Calu3 (cell line): ENCODE results near the gene ELMOD3. TPM values are rescaled to one million over a fixed set of nuclear protein-coding genes. Genes with fewer than 3 reads are reported as not detected.
"Not testable (repeated sequence)": the region's sequence is repeated elsewhere in the genome, so short reads cannot be mapped to it uniquely, and the experiment has no call there.

Source experiments
- BruUV-seq: library from RNA; stranded (reverse); fragments of 400-500 nt; replicated peaks from 2 replicates; lab custom pipeline; 2021; lab: Mats Ljungman, UMichigan
- CTCF ChIA-PET: fragments of 300-600 bp; sonication (Branson Sonifier 250); formaldehyde crosslinking; loops from one replicate; lab custom pipeline; 2022; ENCODE audit warnings: antibody characterized with exemption; lab: Charles Lee
- DNase-seq: peaks from one replicate; pipeline ENCODE4 v3.0.0; 2022
- H3K27ac Mint-ChIP-seq: one replicate; pipeline ENCODE4 v1.8.0; 2022; ENCODE audit warnings: mixed read lengths; ENCODE audit not compliant: unreplicated experiment
- H3K27me3 Mint-ChIP-seq: one replicate; pipeline ENCODE4 v1.8.0; 2022; ENCODE audit warnings: mixed read lengths; ENCODE audit not compliant: unreplicated experiment
- H3K36me3 Mint-ChIP-seq: one replicate; pipeline ENCODE4 v1.8.0; 2022; ENCODE audit warnings: mild to moderate bottlenecking, moderate library complexity, mixed read lengths; ENCODE audit not compliant: insufficient read depth, unreplicated experiment
- H3K4me1 Mint-ChIP-seq: one replicate; pipeline ENCODE4 v1.8.0; 2022; ENCODE audit warnings: mild to moderate bottlenecking, low read depth, mixed read lengths; ENCODE audit not compliant: unreplicated experiment
- H3K4me3 Mint-ChIP-seq: one replicate; pipeline ENCODE4 v1.8.0; 2022; ENCODE audit warnings: mild to moderate bottlenecking, low read depth, moderate library complexity, mixed read lengths; ENCODE audit not compliant: unreplicated experiment
- H3K9me3 Mint-ChIP-seq: one replicate; pipeline ENCODE4 v1.8.0; 2022; ENCODE audit warnings: low read depth, mixed read lengths; ENCODE audit not compliant: unreplicated experiment
- intact Hi-C: fragments of 100-400 bp; cut with micrococcal nuclease; formaldehyde crosslinking; loops from one replicate; pipeline ENCODE4 v1.10.0; 2022; ENCODE audit not compliant: unreplicated experiment
- total RNA-seq: library from RNA; stranded (reverse); gene quantifications from 2 replicates; pipeline ENCODE4 v1.2.3, GENCODE V29; 2022
- TF ChIP-seq, protein P1 (sequence below): fragments of 200-600 bp; IDR thresholded peaks from one replicate; pipeline ENCODE4 v1.8.0; 2022; ENCODE audit warnings: antibody characterized with exemption; ENCODE audit not compliant: unreplicated experiment

ELMOD3 gene
- total RNA-seq, 1 experiment from 2014 or later = 12.9 TPM

DNA sequence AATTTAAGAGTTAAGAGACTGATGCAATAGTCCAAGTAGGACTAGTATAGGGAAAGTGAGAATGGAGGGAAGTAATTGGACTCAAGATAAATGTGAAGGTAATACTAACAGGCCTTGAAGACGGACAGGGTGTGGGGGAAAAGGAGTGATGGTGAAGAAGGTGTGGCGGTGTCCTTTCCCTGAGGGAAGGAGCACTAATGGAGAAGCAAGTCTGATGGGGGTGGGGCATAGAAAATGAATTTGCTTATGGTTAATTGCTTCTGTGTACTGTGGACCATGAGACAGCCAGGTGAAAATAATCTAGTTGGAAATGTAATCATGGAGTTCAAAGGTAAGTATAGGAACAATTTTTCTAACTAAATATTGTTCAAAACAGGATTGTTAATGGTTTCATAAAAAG, 19.6 kb upstream of the ELMOD3 start:
- TF ChIP-seq, protein P1, sequence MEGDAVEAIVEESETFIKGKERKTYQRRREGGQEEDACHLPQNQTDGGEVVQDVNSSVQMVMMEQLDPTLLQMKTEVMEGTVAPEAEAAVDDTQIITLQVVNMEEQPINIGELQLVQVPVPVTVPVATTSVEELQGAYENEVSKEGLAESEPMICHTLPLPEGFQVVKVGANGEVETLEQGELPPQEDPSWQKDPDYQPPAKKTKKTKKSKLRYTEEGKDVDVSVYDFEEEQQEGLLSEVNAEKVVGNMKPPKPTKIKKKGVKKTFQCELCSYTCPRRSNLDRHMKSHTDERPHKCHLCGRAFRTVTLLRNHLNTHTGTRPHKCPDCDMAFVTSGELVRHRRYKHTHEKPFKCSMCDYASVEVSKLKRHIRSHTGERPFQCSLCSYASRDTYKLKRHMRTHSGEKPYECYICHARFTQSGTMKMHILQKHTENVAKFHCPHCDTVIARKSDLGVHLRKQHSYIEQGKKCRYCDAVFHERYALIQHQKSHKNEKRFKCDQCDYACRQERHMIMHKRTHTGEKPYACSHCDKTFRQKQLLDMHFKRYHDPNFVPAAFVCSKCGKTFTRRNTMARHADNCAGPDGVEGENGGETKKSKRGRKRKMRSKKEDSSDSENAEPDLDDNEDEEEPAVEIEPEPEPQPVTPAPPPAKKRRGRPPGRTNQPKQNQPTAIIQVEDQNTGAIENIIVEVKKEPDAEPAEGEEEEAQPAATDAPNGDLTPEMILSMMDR = no peak
- Mint-ChIP-seq H3K27ac (no peak overlapping the region), H3K27me3 (no peaks in the 10 kb centered on the region), H3K9me3 (no peaks in the 10 kb centered on the region), H3K4me3 (no peak overlapping the region), H3K36me3 (no peaks in the 10 kb centered on the region), H3K4me1 (no peaks in the 10 kb centered on the region)
- CTCF ChIA-PET = no interaction called here
- no TSS peak for BruUV-seq
- DNase-seq = no peak
- intact Hi-C loops = no loop called here

DNA sequence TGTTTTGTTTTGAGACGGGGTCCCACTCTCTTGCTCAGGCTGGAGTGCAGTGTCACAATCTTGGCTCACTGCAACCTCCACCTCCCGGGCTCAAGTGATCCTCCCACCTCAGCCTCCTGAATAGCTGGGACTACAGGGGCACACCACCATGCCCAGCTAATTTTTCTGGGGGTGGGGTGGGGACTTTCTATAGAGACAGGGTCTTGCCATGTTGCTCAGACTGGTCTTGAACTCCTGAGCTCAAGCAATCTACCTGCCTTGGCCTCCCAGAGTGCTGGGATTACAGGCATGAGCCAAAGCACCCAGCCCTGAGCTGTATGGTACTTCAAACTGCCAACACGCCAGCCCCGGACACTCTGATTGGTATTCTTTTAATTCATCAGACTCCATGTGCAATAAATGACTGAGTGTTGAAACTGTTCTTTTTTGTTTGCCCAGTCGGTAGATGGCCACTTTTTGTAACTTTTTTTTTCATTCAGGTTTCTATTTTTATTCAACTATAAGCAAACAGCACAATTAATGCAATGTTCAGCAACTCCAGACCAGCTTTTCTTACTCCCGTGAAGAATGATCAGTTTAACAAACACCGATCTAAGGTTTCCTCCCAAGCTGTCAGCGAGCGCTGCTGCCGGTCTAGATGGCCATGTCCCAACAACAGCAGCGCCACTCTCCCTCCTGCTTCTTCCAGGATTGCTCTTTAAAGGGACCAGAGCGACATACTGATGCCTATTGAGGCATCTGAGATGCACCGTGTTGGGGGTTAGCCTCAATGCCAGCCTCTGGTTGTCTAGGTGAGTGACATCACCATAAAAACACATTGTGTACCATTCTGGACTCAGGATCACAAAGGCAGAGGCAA, 14.3 kb upstream of the ELMOD3 start:
- intact Hi-C loops = no loop called here
- DNase-seq = no peak
- TF ChIP-seq, protein P1 = no peak
- Mint-ChIP-seq H3K36me3 (peaks cover 4% of the 10 kb centered on the region), H3K4me3 (no peak overlapping the region), H3K4me1 (no peaks in the 10 kb centered on the region), H3K27me3 (no peaks in the 10 kb centered on the region), H3K27ac (no peak overlapping the region), H3K9me3 (no peaks in the 10 kb centered on the region)
- BruUV-seq = no TSS peak
- CTCF ChIA-PET = no interaction called here

DNA sequence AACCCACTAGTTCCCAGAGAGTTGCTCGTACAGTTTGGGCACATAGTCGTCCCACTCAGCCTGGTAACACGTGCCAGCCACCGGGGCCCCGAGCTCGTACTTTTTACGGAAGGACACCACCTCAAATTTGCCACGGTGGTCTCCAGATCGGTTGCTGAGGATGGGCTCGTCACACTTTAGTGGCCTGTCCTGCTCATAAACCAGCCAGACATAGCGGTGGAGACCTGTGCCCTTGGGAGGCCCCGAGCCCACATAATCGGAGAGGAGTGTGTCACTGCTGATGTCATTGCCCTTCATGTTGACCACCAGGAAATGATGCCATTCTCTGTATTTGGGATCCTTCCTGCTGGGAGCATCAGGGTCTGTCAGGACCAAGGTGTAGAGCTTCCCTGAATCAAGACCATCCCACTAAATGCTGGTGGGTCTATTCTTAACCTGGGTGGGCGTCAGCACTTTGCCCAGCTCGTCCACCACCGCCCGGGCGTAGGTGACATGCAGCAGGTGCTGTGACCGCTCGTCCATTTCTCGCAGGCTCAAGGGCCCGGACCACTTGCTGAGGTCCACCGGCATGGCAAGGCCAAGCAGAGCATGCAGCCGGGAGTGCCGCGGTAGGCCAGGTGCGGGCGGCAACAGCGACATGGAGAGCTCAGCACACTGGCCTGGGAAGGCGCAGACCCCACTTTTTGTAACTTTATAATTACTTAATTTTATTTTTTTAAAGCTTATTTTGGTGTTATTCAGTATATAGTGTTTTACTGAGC, 13.1 kb upstream of the ELMOD3 start:
- TF ChIP-seq, protein P1 = no peak
- CTCF ChIA-PET = no interaction called here
- Mint-ChIP-seq H3K9me3 (no peaks in the 10 kb centered on the region), H3K27ac (no peak overlapping the region), H3K4me3 (no peak overlapping the region), H3K4me1 (no peaks in the 10 kb centered on the region), H3K36me3 (peaks cover 4% of the 10 kb centered on the region), H3K27me3 (no peaks in the 10 kb centered on the region)
- BruUV-seq = no TSS peak
- DNase-seq = no peak
- intact Hi-C loops = no loop called here

DNA sequence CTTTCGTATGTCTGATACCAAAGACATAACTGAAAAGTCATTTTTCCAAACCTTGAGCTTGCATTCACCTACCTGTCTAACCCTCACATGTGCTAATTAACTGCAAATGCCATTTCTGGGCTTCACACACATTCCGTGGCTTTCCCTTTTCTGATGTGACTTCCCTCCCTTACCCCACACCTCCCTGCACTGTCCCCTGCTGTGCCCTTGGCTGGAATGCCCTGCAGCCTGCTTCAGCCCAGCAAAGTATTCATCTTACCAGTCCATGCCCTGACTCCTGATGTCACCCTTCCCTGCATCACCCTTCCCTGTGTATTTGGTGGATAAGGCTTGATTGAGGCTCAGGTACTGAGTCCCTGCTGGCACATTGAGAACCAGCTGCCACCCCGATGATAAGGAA, 12.4 kb upstream of the ELMOD3 start:
- BruUV-seq = no TSS peak
- no peaks in the 10 kb centered on the region for H3K27me3 Mint-ChIP-seq
- no peak overlapping the region for H3K4me3 Mint-ChIP-seq
- TF ChIP-seq, protein P1 = no peak
- H3K9me3 Mint-ChIP-seq = no peaks in the 10 kb centered on the region
- no peaks in the 10 kb centered on the region for H3K4me1 Mint-ChIP-seq
- H3K36me3 Mint-ChIP-seq = peaks cover 4% of the 10 kb centered on the region
- DNase-seq = no peak
- H3K27ac Mint-ChIP-seq = no peak overlapping the region
- intact Hi-C loops = no loop called here
- CTCF ChIA-PET = no interaction called here

DNA sequence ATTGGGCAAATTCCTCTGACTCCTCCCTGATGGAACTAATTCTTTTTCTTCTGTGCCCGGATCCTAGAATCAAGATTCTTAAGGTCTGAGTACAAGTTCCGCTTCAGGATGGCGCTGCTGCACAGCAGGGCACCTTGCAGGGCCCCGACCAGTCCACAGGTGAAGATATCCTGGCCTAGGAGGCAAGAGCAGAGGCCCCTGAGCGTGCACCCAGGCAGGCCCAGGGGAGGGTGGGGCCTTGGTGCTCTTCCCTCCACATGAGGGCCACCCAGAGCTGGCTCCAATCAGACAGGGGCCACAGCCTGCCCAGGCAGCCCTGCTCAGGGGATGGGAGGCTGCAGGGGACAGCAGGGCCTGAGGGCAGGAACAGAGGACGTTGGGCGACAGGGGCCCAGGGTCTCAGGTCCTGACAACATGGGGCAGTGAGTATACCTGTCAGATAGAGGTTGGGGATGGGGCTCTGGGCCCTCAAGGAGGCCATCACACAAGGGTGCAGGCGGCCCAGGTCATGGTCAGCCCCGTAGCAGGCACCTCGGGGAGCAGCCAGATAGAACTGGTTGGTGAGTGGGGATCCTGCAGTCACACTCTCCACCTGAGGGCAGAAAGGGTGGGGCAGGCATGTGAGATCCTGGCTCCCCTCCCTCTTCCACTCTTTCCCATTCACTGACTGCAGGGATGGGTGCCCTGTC, 11.2 kb upstream of the ELMOD3 start:
- H3K9me3 Mint-ChIP-seq, H3K4me1 Mint-ChIP-seq, CTCF ChIA-PET, BruUV-seq, H3K27me3 Mint-ChIP-seq, intact Hi-C loops, H3K27ac Mint-ChIP-seq, DNase-seq, H3K4me3 Mint-ChIP-seq: not testable (repeated sequence)
- peaks cover 12% of the 10 kb centered on the region for H3K36me3 Mint-ChIP-seq
